ENCODE measurements around the gene TNFRSF19.
A peak's percentile ranks its signal among the peaks of the same experiment; 100 is the strongest.

Gene TNFRSF19

GRCh38 chr13:23621316-23621645, 51.1 kb downstream of the TNFRSF19 start:
- POLR2A ChIA-PET = interaction anchor here (1.0 to 1.2 kb wide), 3 partner anchors 10 to 52 kb away, joined by 3 read pairs; no protein-coding TSS in a partner anchor
- TF ChIP-seq CTCF (IDR thresholded peaks at IDR 0.05; ENCODE audit: insufficient read depth, low read length, missing control alignments) = no peak
- peak; percentile 67 for DNase-seq (ENCODE audit: low read depth, low spot score)
- H3K4me3 ChIP-seq (ENCODE audit: low read depth, low read length) = no peak overlapping the region
- CTCF ChIA-PET = interaction anchor here (1.1 kb wide), 1 partner anchor 62 kb away, joined by 3 read pairs; no protein-coding TSS in a partner anchor

DNA sequence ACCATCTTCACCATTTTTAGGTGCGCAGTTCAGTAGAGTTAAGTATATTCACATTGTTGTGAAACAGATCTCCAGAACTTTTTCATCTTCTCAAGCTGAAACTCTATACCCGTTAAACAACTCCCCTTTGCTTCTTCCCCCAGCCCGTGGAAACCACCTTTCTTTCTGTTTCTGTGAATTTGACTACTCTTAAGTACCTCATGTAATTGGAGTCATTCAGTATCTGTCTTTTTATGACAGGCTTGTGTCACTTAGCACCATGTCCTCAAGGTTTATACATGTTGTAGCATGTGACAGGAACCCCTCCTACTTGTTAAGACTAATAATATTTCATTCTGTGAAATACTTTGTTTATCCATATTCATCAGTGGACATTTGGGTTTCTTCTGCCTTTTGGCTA, 52.8 kb downstream of the TNFRSF19 start:
- H3K4me3 ChIP-seq (ENCODE audit: low read depth, low read length) = no peak overlapping the region
- ChIA-PET CTCF (no interaction called here), POLR2A (no interaction called here)
- TF ChIP-seq CTCF (IDR thresholded peaks at IDR 0.05; ENCODE audit: insufficient read depth, low read length, missing control alignments) = no peak
- no peak for DNase-seq (ENCODE audit: low read depth, low spot score)

- DNase-seq (ENCODE audit: low read depth, low spot score) = no peak
- ChIA-PET POLR2A (no interaction called here), CTCF (no interaction called here)
- TF ChIP-seq CTCF (IDR thresholded peaks at IDR 0.05; ENCODE audit: insufficient read depth, low read length, missing control alignments) = no peak
- no peak overlapping the region for H3K4me3 ChIP-seq (ENCODE audit: low read depth, low read length)
Observed at GRCh38 chr13:23623394-23623793, 53.2 kb downstream of the TNFRSF19 start.

GRCh38 chr13:23626700-23627099, 56.5 kb downstream of the TNFRSF19 start:
- H3K4me3 ChIP-seq (ENCODE audit: low read depth, low read length) = no peak overlapping the region
- TF ChIP-seq CTCF (IDR thresholded peaks at IDR 0.05; ENCODE audit: insufficient read depth, low read length, missing control alignments) = no peak
- CTCF ChIA-PET = no interaction called here
- POLR2A ChIA-PET = no interaction called here
- DNase-seq (ENCODE audit: low read depth, low spot score) = no peak

DNA sequence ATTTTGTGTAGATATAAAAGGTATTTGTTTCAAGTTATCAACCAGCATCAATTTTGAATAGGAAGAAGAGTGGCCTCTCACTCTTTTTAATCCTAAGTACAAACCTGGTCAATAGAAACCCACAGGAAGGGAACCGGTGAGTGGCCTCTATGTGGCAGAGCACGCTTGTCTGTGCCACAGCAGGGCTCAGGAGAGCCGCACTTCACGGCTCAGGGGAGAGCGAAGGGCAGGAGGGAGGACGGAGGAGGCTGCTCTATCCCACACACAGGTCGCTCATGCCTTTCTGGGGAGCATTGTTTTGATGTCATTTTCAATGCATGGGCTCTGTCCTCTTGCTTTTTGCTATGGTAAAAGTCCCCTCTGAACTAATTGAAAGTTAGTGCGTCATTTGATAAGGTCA, 57.2 kb downstream of the TNFRSF19 start:
- no peak for DNase-seq (ENCODE audit: low read depth, low spot score)
- no peak for TF ChIP-seq CTCF (IDR thresholded peaks at IDR 0.05; ENCODE audit: insufficient read depth, low read length, missing control alignments)
- POLR2A ChIA-PET = no interaction called here
- CTCF ChIA-PET = interaction anchor here (1.4 to 1.6 kb wide), 2 partner anchors 10 to 11 kb away, joined by 3 read pairs; no protein-coding TSS in a partner anchor
- H3K4me3 ChIP-seq (ENCODE audit: low read depth, low read length) = no peak overlapping the region

GRCh38 chr13:23628250-23628649, 58.0 kb downstream of the TNFRSF19 start:
- CTCF ChIA-PET = interaction anchor here (1.4 to 1.6 kb wide), 2 partner anchors 9 to 11 kb away, joined by 3 read pairs; no protein-coding TSS in a partner anchor
- no peak overlapping the region for H3K4me3 ChIP-seq (ENCODE audit: low read depth, low read length)
- POLR2A ChIA-PET = interaction anchor here (0.6 kb wide), 1 partner anchor 17 kb away, joined by 3 read pairs; no protein-coding TSS in a partner anchor
- no peak for DNase-seq (ENCODE audit: low read depth, low spot score)
- no peak for TF ChIP-seq CTCF (IDR thresholded peaks at IDR 0.05; ENCODE audit: insufficient read depth, low read length, missing control alignments)

Measured in AG04449 (cell line).